GM18502 (cell line): Measurements from ENCODE around the gene LCTL.
"Not testable (repeated sequence)": the region's sequence is repeated elsewhere in the genome, so short reads cannot be mapped to it uniquely, and the experiment has no call there.

Experiments used
- ATAC-seq: cut with Tn5 transposase; IDR thresholded peaks from one replicate; pipeline ENCODE4 v1.9.1; 2021; ENCODE audit warnings: mild to moderate bottlenecking; ENCODE audit not compliant: unreplicated experiment, poor library complexity

The LCTL gene

DNA sequence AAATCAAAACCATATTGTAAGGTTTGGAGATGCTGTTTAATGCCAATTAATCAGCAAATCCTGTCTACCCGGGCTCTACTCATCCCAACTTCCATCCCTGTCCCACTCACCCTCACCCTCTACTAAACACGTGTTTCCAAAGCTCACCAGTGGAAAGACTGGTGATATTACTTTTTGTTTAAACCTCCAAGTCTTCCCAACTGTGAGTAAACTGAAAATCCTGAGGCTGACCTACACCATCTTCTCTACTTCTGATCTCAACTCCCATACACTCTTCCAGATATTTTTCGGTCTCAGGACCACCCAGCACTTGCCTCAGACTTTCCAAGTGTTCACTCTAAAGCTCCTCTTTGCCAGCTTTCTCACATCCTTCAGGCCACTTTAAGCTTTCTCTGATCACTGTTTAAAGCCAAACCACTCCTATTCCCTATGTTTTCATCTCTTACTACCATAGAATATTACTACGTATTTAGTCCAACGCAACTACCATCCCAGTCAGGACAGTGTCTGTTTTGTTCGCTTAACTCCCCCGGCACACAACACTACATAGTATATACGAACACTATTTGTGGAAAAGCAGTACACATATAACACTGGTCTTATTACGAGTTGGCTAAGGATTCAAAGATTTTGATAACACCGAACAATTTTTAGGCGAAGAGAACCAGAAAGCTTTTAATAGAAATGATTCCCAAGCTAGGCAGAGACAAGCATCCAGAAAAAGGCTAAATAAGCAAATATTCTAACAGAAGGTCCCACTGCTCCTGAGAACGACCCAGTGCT, 61.8 kb downstream of the LCTL start:
- no peak for ATAC-seq

- not testable (repeated sequence) for ATAC-seq
These were observed 62.7 kb downstream of the LCTL start for GRCh38 chr15:66503041-66503648.

- no peak for ATAC-seq
These were observed 63.3 kb downstream of the LCTL start for GRCh38 chr15:66502491-66502890.

GRCh38 chr15:66500346-66500745, 65.5 kb downstream of the LCTL start:
- not testable (repeated sequence) for ATAC-seq

DNA sequence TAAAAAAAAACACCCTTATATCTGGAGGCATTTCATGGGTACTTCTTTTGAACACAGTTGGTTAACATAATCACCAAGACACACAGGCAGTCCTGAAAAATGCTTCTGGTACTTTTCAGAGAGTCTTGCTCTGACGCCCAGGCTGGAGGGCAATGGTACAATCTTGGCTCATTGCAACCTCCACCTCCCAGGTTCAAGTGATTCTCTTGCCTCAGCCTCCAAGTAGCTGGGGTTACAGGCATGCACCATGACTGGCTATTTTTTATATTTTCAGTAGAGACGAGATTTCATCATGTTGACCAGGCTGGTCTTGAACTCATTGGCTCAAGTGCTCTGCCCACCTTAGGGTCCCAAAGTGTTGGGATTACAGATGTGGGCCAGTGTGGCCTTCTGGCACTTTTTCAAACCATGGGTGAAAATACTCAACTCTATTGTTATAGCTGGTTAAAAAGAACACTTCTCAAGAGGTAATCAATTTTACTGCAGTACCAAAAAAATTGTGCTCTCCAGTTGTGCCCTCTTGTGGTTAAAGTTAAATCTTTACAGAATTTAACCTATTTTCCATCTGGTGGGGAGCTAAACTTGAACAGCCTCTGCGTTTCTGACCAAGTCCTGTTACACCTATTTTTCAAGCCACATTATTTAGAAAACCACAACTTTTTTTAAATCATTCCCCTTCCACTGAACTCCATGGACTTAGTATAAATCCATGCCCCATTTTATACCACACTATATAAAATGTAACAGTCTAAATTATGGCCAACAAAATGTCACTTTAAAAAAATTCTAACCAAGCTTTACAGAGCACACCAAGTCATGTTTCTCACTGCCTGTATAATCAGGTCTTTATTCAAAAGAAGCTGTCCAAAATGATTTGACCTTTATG, 67.1 kb downstream of the LCTL start:
- no peak for ATAC-seq
